ENCODE data around the gene ANKRD44.
"Not testable (repeated sequence)": the region's sequence is repeated elsewhere in the genome, so short reads cannot be mapped to it uniquely, and the experiment has no call there.

The ANKRD44 gene

GRCh38 chr2:197071790-197072436 lies 238.7 kb downstream of the ANKRD44 start:
- no peak for TF ChIP-seq CTCF (IDR thresholded peaks at IDR 0.05)
- TF ChIP-seq ZFX (IDR thresholded peaks at IDR 0.05; ENCODE audit: borderline replicate concordance), result no peak
- H3K27ac ChIP-seq, result no peak overlapping the region

- TF ChIP-seq CTCF (IDR thresholded peaks at IDR 0.05) (no peak), ZFX (IDR thresholded peaks at IDR 0.05; ENCODE audit: borderline replicate concordance) (no peak)
- H3K27ac ChIP-seq, result no peak overlapping the region
These were observed 239.4 kb downstream of the ANKRD44 start for GRCh38 chr2:197071213-197071612.

DNA sequence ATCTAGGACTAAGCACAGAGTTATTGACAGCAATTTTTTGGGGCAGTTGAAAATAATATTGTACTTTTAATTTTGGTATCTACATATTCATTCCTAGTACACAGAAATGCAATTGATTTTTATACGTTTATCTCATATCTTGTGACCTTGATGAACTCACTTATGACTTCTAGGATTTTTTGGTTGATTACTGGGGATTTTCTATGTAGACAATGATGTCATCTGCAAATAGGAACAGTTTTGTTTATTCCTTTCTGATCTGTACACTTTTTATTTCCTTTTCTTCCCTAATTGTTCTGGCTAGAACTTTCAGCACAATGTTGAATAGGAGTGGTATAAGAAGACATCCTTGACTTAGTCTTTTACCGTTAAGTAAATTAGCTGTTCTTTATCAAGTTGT lies 240.6 kb downstream of the ANKRD44 start:
- no peak for TF ChIP-seq ZFX (IDR thresholded peaks at IDR 0.05; ENCODE audit: borderline replicate concordance)

DNA sequence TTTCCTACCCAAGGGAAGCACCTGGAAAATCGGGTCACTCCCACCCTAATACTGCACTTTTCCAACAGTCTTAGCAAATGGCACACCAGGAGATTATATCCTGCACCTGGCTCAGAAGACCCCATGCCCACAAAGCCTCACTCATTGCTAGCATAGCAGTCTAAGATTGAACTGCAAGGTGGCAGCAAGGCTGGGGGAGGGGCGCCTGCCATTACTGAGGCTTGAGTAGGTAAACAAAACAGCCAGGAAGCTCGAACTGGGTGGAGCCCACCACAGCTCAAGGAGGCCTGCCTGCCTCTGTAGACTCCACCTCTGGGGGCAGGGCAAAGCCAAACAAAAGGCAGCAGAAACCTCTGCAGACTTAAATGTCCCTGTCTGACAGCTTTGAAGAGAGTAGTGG lies 248.0 kb downstream of the ANKRD44 start:
- H3K27ac ChIP-seq, result not testable (repeated sequence)

More for the DNA sequence above, 240.6 kb downstream of the ANKRD44 start:
- H3K27ac ChIP-seq, result no peak overlapping the region

- TF ChIP-seq ZFX (IDR thresholded peaks at IDR 0.05; ENCODE audit: borderline replicate concordance) (no peak), CTCF (IDR thresholded peaks at IDR 0.05) (no peak)
- H3K27ac ChIP-seq, result no peak overlapping the region
These were observed 251.1 kb downstream of the ANKRD44 start for GRCh38 chr2:197059477-197059876.

- TF ChIP-seq ZFX (IDR thresholded peaks at IDR 0.05; ENCODE audit: borderline replicate concordance), result no peak
- no peak for TF ChIP-seq CTCF (IDR thresholded peaks at IDR 0.05)
- H3K27ac ChIP-seq, result no peak overlapping the region
These were observed 251.7 kb downstream of the ANKRD44 start for GRCh38 chr2:197058777-197059300.

DNA sequence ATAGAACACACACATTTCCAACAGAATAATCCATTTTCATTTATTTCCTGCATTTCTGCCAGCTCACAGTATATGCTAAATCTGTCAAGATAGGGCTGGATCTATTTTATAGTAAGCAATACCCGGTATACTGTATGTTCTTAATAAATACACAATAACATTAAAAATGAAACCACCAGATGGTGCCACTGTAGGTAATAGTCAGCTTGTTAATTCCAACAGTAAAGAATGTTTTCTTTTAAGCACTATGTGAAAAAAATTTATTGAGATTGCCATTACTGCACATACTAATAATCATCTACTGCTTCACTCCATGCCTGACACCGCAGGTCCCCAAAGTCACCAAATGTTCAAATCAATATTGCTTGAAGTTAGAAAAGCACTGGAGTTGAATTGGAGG lies 252.6 kb downstream of the ANKRD44 start:
- TF ChIP-seq ZFX (IDR thresholded peaks at IDR 0.05; ENCODE audit: borderline replicate concordance), result no peak
- TF ChIP-seq CTCF (IDR thresholded peaks at IDR 0.05), result no peak

GRCh38 chr2:197055045-197055444 lies 255.5 kb downstream of the ANKRD44 start:
- no peak overlapping the region for H3K27ac ChIP-seq
- no peak for TF ChIP-seq ZFX (IDR thresholded peaks at IDR 0.05; ENCODE audit: borderline replicate concordance)
- TF ChIP-seq CTCF (IDR thresholded peaks at IDR 0.05), result no peak

More for the DNA sequence above, 252.6 kb downstream of the ANKRD44 start:
- H3K27ac ChIP-seq, result no peak overlapping the region

All from 22Rv1 (cell line).